Esophagus squamous epithelium (tissue), 4 donors: Measurements from ENCODE around the gene CITED1.

Experiments used
- POLR2A ChIP-seq, 4 donors: fragments of 450-650 bp; IDR thresholded peaks; one replicate each; pipeline ENCODE4 v1.6.1; 2017; ENCODE audit warnings: antibody characterized with exemption in 4 of 4, mild to moderate bottlenecking in 4 of 4, moderate library complexity in 3 of 4
- TF ChIP-seq, protein P1 (sequence below), 6 experiments: fragments of 450-650 bp in 4 of 6; fragments of 200-600 bp in 2 of 6; sonication (generic) in 2 of 6; IDR thresholded peaks; one replicate each; pipeline ENCODE4 v1.5.1; 2016 to 2019; ENCODE audit warnings: antibody characterized with exemption in 6 of 6, mild to moderate bottlenecking in 4 of 6, moderate library complexity in 4 of 6

DNA sequence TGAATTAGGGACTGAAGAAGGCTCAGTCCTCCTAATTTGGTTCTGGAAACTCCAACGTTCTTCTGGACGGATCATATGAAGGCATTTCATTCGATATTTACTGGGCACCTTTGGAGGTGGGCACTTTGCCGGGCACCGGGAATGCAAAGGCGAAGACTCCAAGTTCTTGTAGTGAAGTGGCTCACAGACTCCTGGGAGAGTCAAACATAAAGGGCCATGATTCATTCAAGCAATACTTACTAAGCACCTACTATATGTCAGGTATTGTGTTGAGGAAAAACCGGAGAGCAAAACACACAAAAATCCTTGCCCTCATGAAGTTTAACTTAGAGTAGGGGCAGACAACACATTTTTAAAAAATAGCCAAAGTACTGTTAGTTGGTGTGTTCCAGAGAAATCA is 49.9 kb downstream of the CITED1 start:
- TF ChIP-seq, protein P1, sequence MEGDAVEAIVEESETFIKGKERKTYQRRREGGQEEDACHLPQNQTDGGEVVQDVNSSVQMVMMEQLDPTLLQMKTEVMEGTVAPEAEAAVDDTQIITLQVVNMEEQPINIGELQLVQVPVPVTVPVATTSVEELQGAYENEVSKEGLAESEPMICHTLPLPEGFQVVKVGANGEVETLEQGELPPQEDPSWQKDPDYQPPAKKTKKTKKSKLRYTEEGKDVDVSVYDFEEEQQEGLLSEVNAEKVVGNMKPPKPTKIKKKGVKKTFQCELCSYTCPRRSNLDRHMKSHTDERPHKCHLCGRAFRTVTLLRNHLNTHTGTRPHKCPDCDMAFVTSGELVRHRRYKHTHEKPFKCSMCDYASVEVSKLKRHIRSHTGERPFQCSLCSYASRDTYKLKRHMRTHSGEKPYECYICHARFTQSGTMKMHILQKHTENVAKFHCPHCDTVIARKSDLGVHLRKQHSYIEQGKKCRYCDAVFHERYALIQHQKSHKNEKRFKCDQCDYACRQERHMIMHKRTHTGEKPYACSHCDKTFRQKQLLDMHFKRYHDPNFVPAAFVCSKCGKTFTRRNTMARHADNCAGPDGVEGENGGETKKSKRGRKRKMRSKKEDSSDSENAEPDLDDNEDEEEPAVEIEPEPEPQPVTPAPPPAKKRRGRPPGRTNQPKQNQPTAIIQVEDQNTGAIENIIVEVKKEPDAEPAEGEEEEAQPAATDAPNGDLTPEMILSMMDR (IDR thresholded peaks at IDR 0.05), result no peak
- TF ChIP-seq POLR2A (IDR thresholded peaks at IDR 0.05), result no peak
